Transverse colon (tissue), 4 donors: Measurements from ENCODE around the gene SYT11. TPM values are rescaled to one million over a fixed set of nuclear protein-coding genes. Genes with fewer than 3 reads are reported as not detected.

Experiments used
- DNase-seq: peaks from one replicate; pipeline ENCODE4 v3.0.0-alpha.2; 2019
- H3K27ac ChIP-seq, 4 donors: fragments of 200-600 bp; sonication (generic); 2 replicates each; pipeline ENCODE4 v1.5.1; 2016 to 2018; ENCODE audit warnings: inconsistent platforms in 4 of 4
- H3K27me3 ChIP-seq: fragments of 200-600 bp; sonication (generic); 2 replicates; pipeline ENCODE4 v1.5.1; 2017; ENCODE audit warnings: inconsistent platforms
- H3K36me3 ChIP-seq, 4 donors: fragments of 200-600 bp; sonication (generic); 2 replicates each; pipeline ENCODE4 v1.5.1; 2017 to 2019; ENCODE audit warnings: inconsistent platforms in 4 of 4
- H3K4me1 ChIP-seq, 4 donors: fragments of 200-600 bp; sonication (generic); 2 replicates each; pipeline ENCODE4 v1.5.1; 2017 to 2020; ENCODE audit warnings: inconsistent platforms in 4 of 4
- H3K4me3 ChIP-seq, 4 donors: fragments of 200-600 bp; sonication (generic); 1 replicate in 1 of 4; 2 replicates in 3 of 4; pipeline versions ENCODE4 v1.5.1 to v1.6.1; 2017 to 2019; ENCODE audit warnings: inconsistent platforms in 4 of 4
- H3K9me3 ChIP-seq, 2 donors: fragments of 200-600 bp; sonication (generic); 2 replicates each; pipeline ENCODE4 v1.5.1; 2017 to 2019; ENCODE audit warnings: inconsistent platforms in 2 of 2
- EP300 ChIP-seq: sonication (generic); formaldehyde crosslinking; IDR thresholded peaks from one replicate; pipeline ENCODE4 v1.6.1; 2017; ENCODE audit warnings: antibody characterized with exemption, low read depth
- POLR2A ChIP-seq: fragments of 450-650 bp; IDR thresholded peaks from one replicate; pipeline ENCODE4 v1.6.1; 2016; ENCODE audit warnings: antibody characterized with exemption, mild to moderate bottlenecking, moderate library complexity
- POLR2AphosphoS5 ChIP-seq, 3 donors: sonication (generic); formaldehyde crosslinking; IDR thresholded peaks; one replicate each; pipeline ENCODE4 v1.6.1; 2016; ENCODE audit warnings: antibody characterized with exemption in 3 of 3
- WGBS, 2 donors: methylation state at CpG; one replicate each; pipeline ENCODE4 v1.1.5; 2018; ENCODE audit warnings: low coverage in 1 of 2; 5-methylcytosine and 5-hydroxymethylcytosine counted together
- in situ Hi-C, 4 donors: fragments of 200-750 bp; cut with MboI; loops; one replicate each; pipeline versions ENCODE4 v1.15.0 to v1.15.1; 2017; ENCODE audit warnings: low sequenced_read_pairs in 3 of 4, low pct_ligation_motif_present in 1 of 4, low pct_unique_long_range_greater_than_20kb in 1 of 4
- intact Hi-C: fragments of 100-400 bp; cut with DNase I; formaldehyde crosslinking; loops from one replicate; pipeline ENCODE4 v1.15.1; 2023; ENCODE audit warnings: low total_unique reads
- total RNA-seq, 4 donors: library from RNA; depleted of rRNA; stranded (reverse); fragments of >200 nt; gene quantifications; one replicate each; pipeline ENCODE4 v1.1.0, GENCODE V29; 2016
- TF ChIP-seq, protein P1 (sequence below), 5 experiments: fragments of 200-600 bp in 3 of 5; fragments of 450-650 bp in 2 of 5; sonication (generic) in 3 of 5; IDR thresholded peaks; 1 replicate in 2 of 5; 2 replicates in 3 of 5; pipeline ENCODE4 v1.5.1; 2016 to 2017; ENCODE audit warnings: antibody characterized with exemption in 5 of 5, inconsistent platforms in 3 of 5, mild to moderate bottlenecking in 2 of 5, moderate library complexity in 1 of 5

The SYT11 gene, protein sequence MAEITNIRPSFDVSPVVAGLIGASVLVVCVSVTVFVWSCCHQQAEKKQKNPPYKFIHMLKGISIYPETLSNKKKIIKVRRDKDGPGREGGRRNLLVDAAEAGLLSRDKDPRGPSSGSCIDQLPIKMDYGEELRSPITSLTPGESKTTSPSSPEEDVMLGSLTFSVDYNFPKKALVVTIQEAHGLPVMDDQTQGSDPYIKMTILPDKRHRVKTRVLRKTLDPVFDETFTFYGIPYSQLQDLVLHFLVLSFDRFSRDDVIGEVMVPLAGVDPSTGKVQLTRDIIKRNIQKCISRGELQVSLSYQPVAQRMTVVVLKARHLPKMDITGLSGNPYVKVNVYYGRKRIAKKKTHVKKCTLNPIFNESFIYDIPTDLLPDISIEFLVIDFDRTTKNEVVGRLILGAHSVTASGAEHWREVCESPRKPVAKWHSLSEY
- 1 to 10 TPM; 2.2 to 5.9 (median 3.6) TPM for total RNA-seq

DNA sequence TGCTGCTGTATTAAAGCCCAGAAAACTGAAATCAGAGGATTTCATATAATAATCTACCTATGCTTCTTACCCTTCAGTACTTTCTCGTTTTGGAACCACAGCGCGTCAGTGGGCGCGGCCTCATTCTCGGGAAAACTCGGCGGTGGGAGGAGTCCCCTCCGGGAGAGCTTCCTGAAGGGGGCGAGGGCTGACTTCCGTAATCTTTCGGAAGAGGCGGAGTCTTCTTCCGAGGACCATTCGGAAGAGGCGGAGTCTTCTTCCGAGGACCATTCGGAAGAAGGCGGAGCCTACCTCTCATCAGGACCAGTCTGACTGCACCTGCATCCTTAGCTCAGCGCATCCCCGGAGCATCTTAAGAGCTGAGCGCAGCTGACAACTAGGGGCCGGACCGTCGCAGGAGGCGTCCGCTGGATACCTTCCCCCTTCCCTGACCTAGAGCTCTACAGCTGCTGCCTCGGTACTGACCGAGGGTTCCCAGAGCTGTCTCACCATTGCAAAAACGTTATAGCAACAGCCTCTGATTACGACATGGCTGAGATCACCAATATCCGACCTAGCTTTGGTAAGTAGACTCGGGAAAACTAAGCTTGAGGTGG, at the start of gene SYT11:
SYT11 (plus strand) TSS at position 334 of the 596 bp plus-strand sequence; CDS start at position 529, 195 bp downstream.
- Histone ChIP-seq H3K36me3 (peaks cover 0 to 3% (median under 1%) of the 10 kb centered on the region in 4 donors), H3K27ac (peak within 1 kb of the TSS; percentile 87 to 92 (median 88)), H3K27me3 (peaks cover 13% of the 10 kb centered on the region), H3K4me3 (peak within 1 kb of the TSS in 3 of 4 donors; percentile 37 to 55 (median 41)), H3K9me3 (no peaks in the 10 kb centered on the region), H3K4me1 (peaks cover 0 to 32% (median 24%) of the 10 kb centered on the region in 4 donors)
- WGBS, 2 donors: 0% methylated on average over 12 to 32 of the region's 33 CpGs
- DNase-seq: peak; percentile 96
- TF ChIP-seq, protein P1, sequence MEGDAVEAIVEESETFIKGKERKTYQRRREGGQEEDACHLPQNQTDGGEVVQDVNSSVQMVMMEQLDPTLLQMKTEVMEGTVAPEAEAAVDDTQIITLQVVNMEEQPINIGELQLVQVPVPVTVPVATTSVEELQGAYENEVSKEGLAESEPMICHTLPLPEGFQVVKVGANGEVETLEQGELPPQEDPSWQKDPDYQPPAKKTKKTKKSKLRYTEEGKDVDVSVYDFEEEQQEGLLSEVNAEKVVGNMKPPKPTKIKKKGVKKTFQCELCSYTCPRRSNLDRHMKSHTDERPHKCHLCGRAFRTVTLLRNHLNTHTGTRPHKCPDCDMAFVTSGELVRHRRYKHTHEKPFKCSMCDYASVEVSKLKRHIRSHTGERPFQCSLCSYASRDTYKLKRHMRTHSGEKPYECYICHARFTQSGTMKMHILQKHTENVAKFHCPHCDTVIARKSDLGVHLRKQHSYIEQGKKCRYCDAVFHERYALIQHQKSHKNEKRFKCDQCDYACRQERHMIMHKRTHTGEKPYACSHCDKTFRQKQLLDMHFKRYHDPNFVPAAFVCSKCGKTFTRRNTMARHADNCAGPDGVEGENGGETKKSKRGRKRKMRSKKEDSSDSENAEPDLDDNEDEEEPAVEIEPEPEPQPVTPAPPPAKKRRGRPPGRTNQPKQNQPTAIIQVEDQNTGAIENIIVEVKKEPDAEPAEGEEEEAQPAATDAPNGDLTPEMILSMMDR (IDR thresholded peaks at IDR 0.05): no peak
- no peak for TF ChIP-seq POLR2A
- no peak for TF ChIP-seq EP300
- no peak for TF ChIP-seq POLR2AphosphoS5 (IDR thresholded peaks at IDR 0.05)
- in situ Hi-C loops: no loop called here
- intact Hi-C loops: no loop called here

DNA sequence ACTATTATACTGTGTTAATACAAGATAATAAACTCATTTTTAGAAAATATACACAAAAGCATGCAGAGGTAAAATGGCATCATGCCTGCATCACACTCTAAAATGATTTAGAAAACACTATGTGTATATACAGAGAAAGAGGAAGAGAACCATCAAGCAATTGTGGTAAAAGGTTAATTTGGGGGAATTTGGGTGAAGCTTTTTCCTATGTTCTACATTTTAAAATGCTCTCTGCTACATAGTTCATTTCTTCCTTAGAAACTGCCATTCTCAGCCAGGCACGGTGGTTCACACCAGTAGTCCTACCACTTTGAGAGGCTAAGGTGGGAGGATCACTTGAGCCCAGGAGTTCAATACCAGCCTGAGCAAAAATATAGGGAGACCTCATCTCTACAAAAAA, 46.5 kb upstream of the SYT11 start:
- DNase-seq: no peak
- TF ChIP-seq POLR2A (no peak), EP300 (no peak), POLR2AphosphoS5 (IDR thresholded peaks at IDR 0.05) (no peak)
- TF ChIP-seq, protein P1 (IDR thresholded peaks at IDR 0.05): no peak
- Histone ChIP-seq H3K4me3 (no peak overlapping the region), H3K27me3 (no peaks in the 10 kb centered on the region), H3K4me1 (no peaks in the 10 kb centered on the region), H3K36me3 (peaks cover 0 to 60% (median 14%) of the 10 kb centered on the region in 4 donors), H3K27ac (no peak overlapping the region), H3K9me3 (no peaks in the 10 kb centered on the region)
- intact Hi-C loops (no loop called here), in situ Hi-C loops (no loop called here)
- WGBS, 2 donors: 67 to 93% methylated on average over 1 of the region's 1 CpG

DNA sequence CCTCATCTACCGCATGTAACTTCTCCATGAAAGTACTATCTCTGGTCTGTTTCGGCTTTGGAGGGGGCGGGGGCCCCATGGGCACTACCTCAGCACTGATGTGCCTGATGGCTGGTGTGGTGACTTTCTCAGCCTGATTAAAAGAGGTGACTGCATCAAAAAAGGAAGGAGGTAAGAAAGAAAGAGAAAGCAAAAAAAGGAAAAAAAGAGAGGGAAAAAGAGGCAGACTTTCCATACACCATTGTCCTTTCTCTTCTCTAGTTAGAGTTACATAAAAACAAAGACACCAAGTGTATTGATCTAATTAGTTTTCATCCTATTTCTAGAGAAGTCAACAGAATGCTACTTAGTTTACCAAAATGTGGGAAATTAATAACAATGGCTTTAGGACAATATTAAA, 45.7 kb upstream of the SYT11 start:
- intact Hi-C loops (no loop called here), in situ Hi-C loops (no loop called here)
- Histone ChIP-seq H3K27ac (no peak overlapping the region), H3K27me3 (no peaks in the 10 kb centered on the region), H3K4me1 (no peaks in the 10 kb centered on the region), H3K4me3 (no peak overlapping the region), H3K36me3 (peaks cover 0 to 63% (median 16%) of the 10 kb centered on the region in 4 donors), H3K9me3 (no peaks in the 10 kb centered on the region)
- TF ChIP-seq EP300: no peak
- no peak for TF ChIP-seq POLR2AphosphoS5 (IDR thresholded peaks at IDR 0.05)
- TF ChIP-seq, protein P1 (IDR thresholded peaks at IDR 0.05): no peak
- no peak for TF ChIP-seq POLR2A
- no peak for DNase-seq
- WGBS, 2 donors: 90 to 100% methylated on average over 2 to 3 of the region's 3 CpGs

DNA sequence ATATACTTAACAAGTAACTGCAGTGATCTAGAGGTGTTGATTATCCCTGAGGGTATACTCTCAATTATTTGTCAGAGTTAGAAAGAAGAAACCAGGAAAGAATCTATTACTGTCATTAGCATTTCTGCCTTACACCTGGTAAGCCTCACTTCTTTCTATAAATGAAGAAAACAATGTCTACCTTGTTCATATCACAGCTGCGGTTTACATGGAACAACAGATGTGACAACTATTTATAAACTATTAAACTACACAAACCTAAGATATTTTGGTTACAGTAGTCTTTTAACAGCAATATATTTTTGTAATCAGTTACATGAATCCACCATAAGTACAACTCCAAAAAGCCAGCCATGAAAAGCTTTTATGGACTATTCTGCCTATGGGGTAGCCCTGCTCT, 43.0 kb upstream of the SYT11 start:
- DNase-seq: no peak
- no peak overlapping the region for H3K4me3 ChIP-seq
- in situ Hi-C loops: no loop called here
- H3K9me3 ChIP-seq: no peaks in the 10 kb centered on the region
- H3K27me3 ChIP-seq: no peaks in the 10 kb centered on the region
- peaks cover 0 to 76% (median 26%) of the 10 kb centered on the region in 4 donors for H3K36me3 ChIP-seq
- H3K4me1 ChIP-seq: no peaks in the 10 kb centered on the region
- intact Hi-C loops: no loop called here
- no peak overlapping the region for H3K27ac ChIP-seq
- TF ChIP-seq POLR2A (no peak), EP300 (no peak), POLR2AphosphoS5 (IDR thresholded peaks at IDR 0.05) (no peak)
- TF ChIP-seq, protein P1 (IDR thresholded peaks at IDR 0.05): no peak
- WGBS, 2 donors: 86 to 100% methylated on average over 1 of the region's 1 CpG
